Astrocyte (in vitro differentiated cells and primary cell): Measurements from ENCODE around the gene FADS2. TPM values are rescaled to one million over a fixed set of nuclear protein-coding genes. Genes with fewer than 3 reads are reported as not detected.

ENCODE experiments used
- DNase-seq: peaks from one replicate; pipeline ENCODE4 v3.0.0-alpha.2; 2010; ENCODE audit warnings: low read depth
- FAIRE-seq: peaks from 2 replicates; lab custom pipeline; 2011; peaks lifted over from hg19 to GRCh38; lab: Jason Lieb, UNC
- H2AFZ ChIP-seq: 2 replicates; pipeline ENCODE4 v1.6.0; 2012; ENCODE audit warnings: low read depth, low read length, inconsistent platforms
- H3K27ac ChIP-seq: 2 replicates; pipeline ENCODE4 v1.5.1; 2011; ENCODE audit warnings: low read depth, low read length, inconsistent platforms
- H3K27me3 ChIP-seq: 2 replicates; pipeline ENCODE4 v1.6.0; 2011; ENCODE audit warnings: low read length, inconsistent platforms; ENCODE audit not compliant: insufficient read depth
- H3K36me3 ChIP-seq: 2 replicates; pipeline ENCODE4 v1.5.1; 2011; ENCODE audit warnings: low read length, inconsistent platforms; ENCODE audit not compliant: insufficient read depth
- H3K4me1 ChIP-seq: 2 replicates; pipeline ENCODE4 v1.5.1; 2011; ENCODE audit warnings: low read length, inconsistent platforms; ENCODE audit not compliant: insufficient read depth
- H3K4me2 ChIP-seq: 2 replicates; pipeline ENCODE4 v1.6.0; 2012; ENCODE audit warnings: low read length, inconsistent platforms
- H3K4me3 ChIP-seq: 2 replicates; pipeline ENCODE4 v1.5.1; 2011; ENCODE audit warnings: low read depth, mild to moderate bottlenecking, low read length, inconsistent platforms; ENCODE audit not compliant: insufficient read depth
- H3K79me2 ChIP-seq: 2 replicates; pipeline ENCODE4 v1.6.0; 2012; ENCODE audit warnings: mild to moderate bottlenecking, low read length, inconsistent platforms; ENCODE audit not compliant: insufficient read depth
- H3K9ac ChIP-seq: 2 replicates; pipeline ENCODE4 v1.6.0; 2012; ENCODE audit warnings: mild to moderate bottlenecking, low read length, inconsistent platforms
- H3K9me3 ChIP-seq: 2 replicates; pipeline ENCODE4 v1.5.1; 2012; ENCODE audit warnings: low read depth, mild to moderate bottlenecking, low read length, inconsistent platforms; ENCODE audit not compliant: insufficient read depth
- H4K20me1 ChIP-seq: 2 replicates; pipeline ENCODE4 v1.6.0; 2012; ENCODE audit warnings: low read length, inconsistent platforms; ENCODE audit not compliant: insufficient read depth
- H3K27ac Mint-ChIP-seq: one replicate; pipeline ENCODE4 v1.8.0; 2021; ENCODE audit warnings: mild to moderate bottlenecking, mixed read lengths; ENCODE audit not compliant: unreplicated experiment
- H3K27me3 Mint-ChIP-seq: one replicate; pipeline ENCODE4 v1.8.0; 2021; ENCODE audit warnings: low read depth, mixed read lengths; ENCODE audit not compliant: unreplicated experiment
- H3K36me3 Mint-ChIP-seq: one replicate; pipeline ENCODE4 v1.8.0; 2021; ENCODE audit warnings: low read depth, mixed read lengths; ENCODE audit not compliant: unreplicated experiment
- H3K4me1 Mint-ChIP-seq: one replicate; pipeline ENCODE4 v1.8.0; 2021; ENCODE audit warnings: low read depth, mixed read lengths; ENCODE audit not compliant: unreplicated experiment
- H3K4me3 Mint-ChIP-seq: one replicate; pipeline ENCODE4 v1.8.0; 2021; ENCODE audit warnings: mild to moderate bottlenecking, moderate library complexity, mixed read lengths; ENCODE audit not compliant: unreplicated experiment
- H3K9me3 Mint-ChIP-seq: one replicate; pipeline ENCODE4 v1.8.0; 2021; ENCODE audit warnings: mild to moderate bottlenecking, mixed read lengths; ENCODE audit not compliant: unreplicated experiment
- EZH2 ChIP-seq: IDR thresholded peaks from 2 replicates; pipeline ENCODE4 v1.6.1; 2012; ENCODE audit warnings: mild to moderate bottlenecking, low read length, inconsistent platforms; ENCODE audit not compliant: insufficient read depth
- total RNA-seq: library from RNA; stranded (reverse); gene quantifications from 2 replicates; pipeline ENCODE4 v1.2.1, GENCODE V29; 2021
- TF ChIP-seq, protein P1 (sequence below): IDR thresholded peaks from 2 replicates; pipeline ENCODE4 v1.5.1; 2011; ENCODE audit warnings: low read depth, mild to moderate bottlenecking, inconsistent platforms, low read length, moderate library complexity; ENCODE audit not compliant: insufficient read depth

The FADS2 gene
- total RNA-seq, 1 donor from 2014 or later, result 287 TPM

DNA sequence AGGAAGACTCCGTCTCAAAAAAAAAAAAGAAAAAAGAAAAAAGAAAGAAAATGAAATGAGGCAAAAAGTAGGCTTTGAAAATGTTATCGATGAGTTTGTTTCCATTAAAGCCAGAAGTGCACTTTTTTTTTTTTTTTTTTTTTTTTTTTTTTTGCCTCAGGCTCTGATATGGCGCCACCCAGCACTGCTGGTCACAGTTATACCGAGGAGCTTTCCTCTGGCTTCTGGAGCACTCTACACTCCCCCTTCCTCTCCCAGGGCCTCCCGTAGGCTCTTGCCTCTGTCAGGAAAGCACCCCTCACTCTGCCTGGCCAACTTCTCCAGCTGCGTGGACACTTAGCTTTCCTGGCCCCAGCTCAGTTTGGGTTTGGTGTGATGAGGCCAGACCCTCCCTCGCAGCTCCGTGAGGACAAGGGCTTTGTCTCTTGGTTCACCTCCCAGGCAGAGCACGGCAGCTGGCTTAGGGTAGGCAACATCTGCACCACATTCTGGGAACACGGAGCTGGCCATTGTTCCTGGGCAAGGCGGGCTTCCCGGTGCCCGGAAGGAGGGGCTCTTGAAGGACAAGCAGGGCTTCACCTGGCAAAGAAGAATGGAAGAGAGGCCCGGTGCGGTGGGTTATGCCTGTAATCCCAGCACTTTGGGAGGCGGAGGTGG lies 16.9 kb downstream of the FADS2 start:
- H3K79me2 ChIP-seq, result no peaks in the 10 kb centered on the region
- H3K4me3 ChIP-seq, result no peak overlapping the region
- H3K27ac ChIP-seq, result no peak overlapping the region
- Mint-ChIP-seq H3K36me3 (peaks cover 31% of the 10 kb centered on the region), H3K4me1 (no peaks in the 10 kb centered on the region), H3K27ac (no peak overlapping the region), H3K9me3 (no peaks in the 10 kb centered on the region), H3K27me3 (no peaks in the 10 kb centered on the region), H3K4me3 (no peak overlapping the region)
- FAIRE-seq, result no peak
- H3K4me1 ChIP-seq, result no peaks in the 10 kb centered on the region
- H3K9me3 ChIP-seq, result no peaks in the 10 kb centered on the region
- DNase-seq, result no peak
- no peaks in the 10 kb centered on the region for H3K27me3 ChIP-seq
- no peak overlapping the region for H2AFZ ChIP-seq
- H3K9ac ChIP-seq, result no peak overlapping the region
- H4K20me1 ChIP-seq, result peaks cover 52% of the 10 kb centered on the region
- no peak for TF ChIP-seq EZH2
- TF ChIP-seq, protein P1, sequence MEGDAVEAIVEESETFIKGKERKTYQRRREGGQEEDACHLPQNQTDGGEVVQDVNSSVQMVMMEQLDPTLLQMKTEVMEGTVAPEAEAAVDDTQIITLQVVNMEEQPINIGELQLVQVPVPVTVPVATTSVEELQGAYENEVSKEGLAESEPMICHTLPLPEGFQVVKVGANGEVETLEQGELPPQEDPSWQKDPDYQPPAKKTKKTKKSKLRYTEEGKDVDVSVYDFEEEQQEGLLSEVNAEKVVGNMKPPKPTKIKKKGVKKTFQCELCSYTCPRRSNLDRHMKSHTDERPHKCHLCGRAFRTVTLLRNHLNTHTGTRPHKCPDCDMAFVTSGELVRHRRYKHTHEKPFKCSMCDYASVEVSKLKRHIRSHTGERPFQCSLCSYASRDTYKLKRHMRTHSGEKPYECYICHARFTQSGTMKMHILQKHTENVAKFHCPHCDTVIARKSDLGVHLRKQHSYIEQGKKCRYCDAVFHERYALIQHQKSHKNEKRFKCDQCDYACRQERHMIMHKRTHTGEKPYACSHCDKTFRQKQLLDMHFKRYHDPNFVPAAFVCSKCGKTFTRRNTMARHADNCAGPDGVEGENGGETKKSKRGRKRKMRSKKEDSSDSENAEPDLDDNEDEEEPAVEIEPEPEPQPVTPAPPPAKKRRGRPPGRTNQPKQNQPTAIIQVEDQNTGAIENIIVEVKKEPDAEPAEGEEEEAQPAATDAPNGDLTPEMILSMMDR, result no peak
- H3K36me3 ChIP-seq, result peaks cover 58% of the 10 kb centered on the region
- H3K4me2 ChIP-seq, result no peak overlapping the region

DNA sequence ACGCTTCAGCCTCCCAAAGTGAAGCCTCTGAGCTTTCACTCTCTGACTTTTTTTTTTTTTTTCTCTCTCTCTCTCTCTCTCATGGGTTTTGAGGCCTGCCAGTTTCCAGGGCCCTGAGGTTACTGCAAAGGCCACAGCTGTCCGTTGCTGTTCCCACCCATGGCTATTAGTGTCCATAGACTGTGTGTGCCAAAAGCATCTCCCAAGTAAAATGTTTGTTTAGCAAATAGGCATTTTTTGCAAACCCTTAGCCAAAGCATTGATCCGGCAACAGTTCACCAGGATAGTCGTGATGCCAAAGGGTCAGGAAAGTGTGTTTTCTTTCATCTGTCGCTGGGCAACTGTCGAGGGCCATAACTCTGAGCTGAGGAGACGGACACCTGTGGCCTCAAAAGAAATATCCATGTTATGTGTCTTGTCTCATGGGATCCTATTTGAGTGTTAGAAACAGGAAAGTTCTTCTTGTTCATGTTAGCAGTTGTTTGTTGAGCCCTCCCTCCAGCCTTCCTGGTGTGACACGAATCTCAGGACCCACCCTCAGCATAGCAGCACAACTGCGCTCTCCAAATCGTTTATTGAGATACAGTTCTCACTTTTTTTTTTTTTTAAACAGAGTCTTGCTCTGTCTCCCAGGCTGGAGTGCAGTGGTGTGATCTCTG lies 18.4 kb downstream of the FADS2 start:
- Histone ChIP-seq H3K9me3 (no peaks in the 10 kb centered on the region), H3K4me1 (no peaks in the 10 kb centered on the region), H3K4me2 (no peak overlapping the region), H3K4me3 (no peak overlapping the region), H4K20me1 (peaks cover 51% of the 10 kb centered on the region), H2AFZ (no peak overlapping the region), H3K9ac (no peak overlapping the region), H3K36me3 (peaks cover 56% of the 10 kb centered on the region), H3K79me2 (no peaks in the 10 kb centered on the region), H3K27me3 (no peaks in the 10 kb centered on the region), H3K27ac (no peak overlapping the region)
- Mint-ChIP-seq H3K4me3 (no peak overlapping the region), H3K4me1 (no peaks in the 10 kb centered on the region), H3K36me3 (peaks cover 19% of the 10 kb centered on the region), H3K27me3 (no peaks in the 10 kb centered on the region), H3K27ac (no peak overlapping the region), H3K9me3 (no peaks in the 10 kb centered on the region)
- DNase-seq (no peak), FAIRE-seq (no peak)
- TF ChIP-seq, protein P1, result no peak
- no peak for TF ChIP-seq EZH2
